HG03432 (cell line): Measurements from ENCODE around the gene QRICH2.
"Not testable (repeated sequence)": the region's sequence is repeated elsewhere in the genome, so short reads cannot be mapped to it uniquely, and the experiment has no call there.

Experiments
- ATAC-seq: cut with Tn5 transposase; IDR thresholded peaks from one replicate; pipeline ENCODE4 v1.9.1; 2021; ENCODE audit warnings: mild to moderate bottlenecking, moderate library complexity; ENCODE audit not compliant: unreplicated experiment

QRICH2 gene

DNA sequence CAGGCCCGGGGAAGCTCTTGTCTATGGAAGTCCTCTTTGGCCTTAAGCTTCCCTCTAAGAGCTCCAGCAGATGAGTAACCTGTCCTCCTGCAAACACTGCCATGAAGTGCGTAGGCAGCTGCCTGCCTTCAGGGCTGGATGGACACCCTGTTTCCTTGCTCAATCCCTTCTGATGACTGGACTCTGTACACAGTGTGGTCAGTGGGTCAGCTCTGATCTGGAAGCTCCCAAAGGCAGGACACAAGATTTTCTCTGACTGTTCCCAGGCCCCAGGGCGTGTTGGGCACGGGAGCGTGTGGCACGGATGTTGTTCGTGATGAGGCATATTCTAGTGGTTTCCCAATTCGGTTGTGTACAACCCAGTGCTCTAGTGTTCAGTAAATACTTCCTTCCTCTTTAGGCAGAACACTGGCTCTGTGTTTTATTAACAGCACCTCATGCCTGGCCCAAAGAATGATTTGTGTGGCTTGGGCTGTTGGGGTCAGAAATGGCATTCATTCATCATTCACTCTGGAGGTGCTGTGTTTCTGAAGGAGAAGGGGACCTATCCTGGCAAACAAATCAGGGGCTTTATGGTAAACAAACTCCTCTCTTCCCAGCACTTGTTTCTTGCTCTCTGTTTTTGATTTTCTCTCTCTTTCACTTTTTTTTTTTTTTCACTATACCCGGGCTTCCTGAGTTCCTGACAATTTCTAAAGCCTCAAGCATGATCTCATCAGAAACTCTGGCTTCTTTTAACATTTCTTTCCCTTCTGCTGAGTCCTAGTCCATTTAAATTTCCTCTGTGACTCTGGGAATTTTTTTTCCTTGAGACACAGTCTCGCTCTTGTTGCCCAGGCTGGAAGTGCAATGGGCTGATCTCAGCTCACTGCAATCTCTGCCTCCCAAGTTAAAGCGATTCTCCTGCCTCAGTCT, 55.8 kb downstream of the QRICH2 start:
- ATAC-seq: no peak

DNA sequence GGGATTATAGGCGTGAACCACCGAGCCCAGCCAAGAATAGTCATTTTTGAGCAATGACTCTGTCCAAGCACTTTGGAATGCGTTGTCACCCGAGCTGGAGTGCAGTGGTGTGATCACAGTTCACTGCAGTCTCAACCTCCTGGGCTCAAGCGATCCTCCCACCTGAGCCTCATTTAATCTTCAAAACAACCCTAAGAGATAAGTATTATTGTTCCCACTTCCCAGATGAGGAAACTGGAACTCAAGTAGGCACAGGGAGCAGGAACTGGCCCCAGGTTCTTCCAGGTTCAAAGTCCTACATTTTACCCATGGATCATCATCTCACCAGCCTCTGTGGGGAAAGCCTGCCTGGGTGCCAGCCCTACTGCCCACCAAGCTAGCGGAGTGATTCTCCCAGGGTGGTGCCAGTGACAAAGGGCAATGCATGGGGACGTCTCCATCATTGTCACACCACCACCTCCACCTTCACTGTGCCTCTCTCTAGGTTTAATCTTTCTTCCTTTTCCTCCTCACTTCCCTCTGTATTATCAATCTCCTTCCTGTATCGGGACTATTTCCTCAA, 56.5 kb downstream of the QRICH2 start:
- no peak for ATAC-seq

DNA sequence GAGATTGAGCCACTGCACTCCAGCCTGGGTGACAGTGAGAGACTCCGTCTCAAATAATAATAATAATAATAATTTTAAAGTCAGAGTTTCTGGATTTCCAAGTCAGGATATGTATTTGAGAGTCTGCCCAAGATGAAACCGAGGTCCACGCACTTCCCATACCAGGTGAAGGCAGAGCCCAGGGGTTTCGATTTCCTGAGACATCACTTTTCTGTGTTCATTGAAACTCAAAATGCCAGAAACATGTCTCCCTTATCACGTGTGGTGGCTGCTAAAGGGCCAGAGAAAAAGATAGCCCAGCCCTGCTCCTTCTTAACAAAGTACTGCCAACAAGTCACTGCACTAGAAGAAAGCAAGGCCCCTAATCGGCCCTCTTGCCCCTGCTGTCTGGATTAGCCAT, 57.9 kb downstream of the QRICH2 start:
- ATAC-seq: no peak

DNA sequence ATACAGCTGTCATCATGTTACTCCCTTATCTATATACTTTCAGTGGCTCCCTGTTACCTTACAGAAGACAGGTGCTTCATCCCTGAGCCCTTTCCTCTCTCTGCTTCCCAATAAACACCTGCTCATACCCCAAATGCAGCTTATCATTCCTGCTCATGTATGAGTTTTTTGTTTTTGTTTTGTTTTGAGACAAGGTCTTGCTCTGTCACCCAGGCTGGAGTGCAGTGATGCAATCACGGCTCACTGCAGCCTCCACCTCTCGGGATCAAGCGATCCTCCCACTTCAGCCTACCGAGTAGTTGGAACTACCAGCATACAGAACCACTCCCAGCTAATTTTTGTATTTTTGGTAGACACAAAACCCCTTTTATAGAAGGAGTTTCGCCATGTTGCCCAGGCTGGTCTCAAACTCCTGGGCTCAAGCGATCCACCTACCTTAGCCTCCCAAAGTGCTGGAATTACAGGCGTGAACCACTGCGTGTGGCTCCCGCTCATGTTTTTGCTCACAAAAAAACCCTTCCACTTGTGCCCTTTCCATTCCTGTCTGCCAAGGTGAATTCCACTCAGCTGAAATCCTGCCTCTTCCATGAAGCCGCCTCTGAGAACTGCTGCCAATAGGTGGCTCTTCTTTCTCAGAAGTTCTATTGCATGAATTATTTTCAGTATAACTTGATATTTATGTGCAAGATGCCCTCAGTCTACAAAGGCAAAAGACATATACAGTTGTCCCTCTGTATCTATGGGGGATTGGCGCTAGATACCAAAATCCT, 59.9 kb downstream of the QRICH2 start:
- no peak for ATAC-seq

DNA sequence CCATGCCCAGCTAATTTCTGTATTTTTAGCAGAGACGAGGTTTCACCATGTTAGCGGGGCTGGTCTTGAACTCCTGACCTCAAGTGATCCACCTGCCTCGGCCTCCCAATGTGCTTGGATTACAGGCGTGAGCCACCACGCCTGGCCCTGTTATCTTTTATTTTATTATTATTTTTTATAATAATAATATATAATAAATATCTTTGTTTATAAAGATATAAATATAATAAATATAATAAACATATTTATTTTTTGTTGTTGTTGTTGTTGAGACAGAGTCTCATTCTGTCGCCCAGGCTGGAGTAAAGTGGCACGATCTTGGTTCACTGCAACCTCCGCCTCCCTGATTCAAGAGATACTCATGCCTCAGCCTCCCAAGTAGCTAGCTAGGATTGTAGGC, 60.8 kb downstream of the QRICH2 start:
- no peak for ATAC-seq

DNA sequence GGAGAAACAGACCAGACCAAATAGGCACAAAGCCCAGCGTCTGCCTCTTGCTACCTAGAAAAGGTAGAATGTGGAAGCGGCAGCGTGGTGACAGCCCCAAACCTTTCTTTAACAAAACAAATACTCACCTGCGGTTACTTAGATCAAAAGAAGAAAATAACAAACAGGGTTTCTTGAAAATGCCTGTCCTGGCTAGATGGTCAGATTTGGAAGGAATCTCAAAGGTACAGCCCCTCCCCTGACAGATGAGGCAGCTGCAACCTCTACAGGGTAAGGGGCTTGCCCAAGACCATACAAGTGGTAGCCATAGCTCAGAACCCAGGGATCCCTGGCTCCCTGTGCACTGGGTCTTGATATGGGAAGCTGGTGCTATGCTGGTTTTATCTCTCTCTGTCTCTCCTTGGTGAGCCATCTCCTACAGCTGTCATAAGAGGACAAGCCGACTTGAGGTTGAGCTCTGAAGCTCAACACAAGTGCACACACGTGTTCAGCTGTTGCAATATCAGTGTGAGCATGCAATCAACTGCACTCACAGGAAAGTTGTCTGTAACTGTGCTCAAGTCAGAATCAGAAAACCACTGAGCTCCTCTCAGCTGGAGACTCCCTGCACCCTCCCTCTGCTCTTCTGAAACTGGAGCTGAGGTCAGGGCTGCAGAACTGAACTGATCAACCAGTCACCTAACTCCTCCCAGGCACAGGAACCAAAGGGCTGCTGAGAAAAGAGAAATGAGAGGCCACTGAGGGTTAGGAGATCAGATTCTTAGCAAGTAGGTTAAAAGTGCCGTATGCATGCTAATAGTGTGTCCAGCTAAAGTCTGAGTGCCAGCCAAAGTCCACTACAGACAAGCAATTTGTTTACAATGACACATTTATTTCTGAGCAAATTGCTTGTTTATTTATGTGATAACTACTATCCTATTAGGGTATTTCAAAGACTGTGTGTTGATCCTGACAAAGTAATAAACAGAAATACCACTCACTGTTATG, 61.7 kb downstream of the QRICH2 start:
- ATAC-seq: peak; percentile 95

DNA sequence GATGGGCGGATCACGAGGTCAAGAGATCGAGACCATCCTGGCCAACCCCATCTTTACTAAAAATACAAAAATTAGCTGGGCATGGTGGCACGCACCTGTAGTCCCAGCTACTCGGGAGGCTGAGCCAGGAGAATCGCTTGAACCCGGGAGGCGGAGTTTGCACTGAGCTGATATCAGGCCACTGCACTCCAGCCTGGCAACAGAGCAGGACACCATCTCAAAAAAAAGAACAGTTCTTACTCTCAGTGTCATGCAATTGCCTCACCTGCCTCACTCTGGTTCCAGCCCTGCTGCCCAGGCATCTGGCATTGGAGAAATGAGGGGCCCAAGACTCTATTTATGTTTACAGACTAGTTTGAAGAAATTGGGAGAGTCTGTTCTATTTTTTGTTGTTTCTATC, 63.4 kb downstream of the QRICH2 start:
- ATAC-seq: not testable (repeated sequence)

DNA sequence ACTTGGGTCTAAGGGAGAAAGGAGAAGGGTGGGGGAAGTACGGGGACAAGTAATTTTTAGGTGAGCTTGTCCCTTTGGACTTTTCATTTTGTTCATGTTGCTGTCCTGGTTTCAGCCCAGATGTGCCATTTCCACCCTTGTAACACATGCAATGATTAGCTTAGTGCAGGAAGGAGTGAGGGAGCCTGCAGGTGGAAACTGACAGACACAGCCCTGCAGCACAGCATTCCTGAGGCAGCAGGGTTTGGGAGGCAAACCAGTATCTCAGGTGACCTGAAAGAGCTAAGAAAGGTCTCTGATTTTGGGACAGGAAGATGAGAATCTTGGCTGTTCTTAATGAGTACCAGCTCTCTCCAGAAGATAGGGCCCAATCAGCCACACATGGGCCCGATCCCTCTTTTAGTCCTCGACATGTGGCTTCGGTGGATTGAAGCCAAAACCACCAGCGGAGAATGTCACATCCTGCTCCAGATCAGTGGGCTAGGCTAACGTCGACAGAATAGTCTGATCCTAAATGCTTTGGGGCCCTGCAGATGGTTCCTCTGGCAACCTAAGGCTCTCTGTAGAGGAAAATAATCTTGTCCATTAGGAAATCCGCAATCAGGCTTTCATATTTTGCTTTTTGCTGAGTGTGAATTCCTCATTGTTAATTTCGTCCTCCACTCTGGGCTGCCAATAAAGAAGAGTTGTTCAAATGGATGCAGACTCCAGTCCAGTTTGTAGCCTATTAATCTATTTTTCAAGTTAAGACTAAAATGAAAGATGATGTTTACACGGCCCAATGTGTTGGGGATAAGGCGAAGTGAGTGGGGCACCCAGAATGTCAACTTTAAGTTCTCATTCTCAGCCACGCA, 64.0 kb downstream of the QRICH2 start:
- ATAC-seq: no peak

DNA sequence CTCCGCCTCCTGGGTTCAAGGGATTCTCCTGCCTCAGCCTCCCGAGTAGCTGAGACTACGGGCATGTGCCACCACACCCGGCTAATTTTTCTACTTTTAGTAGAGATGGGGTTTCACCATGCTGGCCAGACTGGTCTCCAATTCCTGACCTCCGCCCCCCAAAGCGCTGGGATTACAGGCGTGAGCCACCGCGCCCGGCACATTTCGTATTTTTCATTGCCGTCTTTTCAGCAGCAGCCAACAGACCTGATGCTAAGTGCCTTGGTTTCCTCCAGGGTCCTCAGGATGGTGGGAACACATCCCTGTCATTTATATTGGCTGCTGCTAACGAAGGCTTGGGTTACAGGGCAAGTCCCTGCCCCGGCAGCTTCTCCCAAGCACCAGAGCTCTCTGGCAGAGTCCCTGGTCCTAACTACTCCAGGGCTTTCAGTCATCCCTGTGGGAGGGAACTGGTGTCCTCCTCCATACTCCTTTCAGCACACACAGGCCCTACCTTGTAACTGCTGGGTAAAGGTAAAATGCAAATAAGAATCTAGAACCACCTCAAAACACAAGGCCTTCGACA, 66.3 kb downstream of the QRICH2 start:
- no peak for ATAC-seq

DNA sequence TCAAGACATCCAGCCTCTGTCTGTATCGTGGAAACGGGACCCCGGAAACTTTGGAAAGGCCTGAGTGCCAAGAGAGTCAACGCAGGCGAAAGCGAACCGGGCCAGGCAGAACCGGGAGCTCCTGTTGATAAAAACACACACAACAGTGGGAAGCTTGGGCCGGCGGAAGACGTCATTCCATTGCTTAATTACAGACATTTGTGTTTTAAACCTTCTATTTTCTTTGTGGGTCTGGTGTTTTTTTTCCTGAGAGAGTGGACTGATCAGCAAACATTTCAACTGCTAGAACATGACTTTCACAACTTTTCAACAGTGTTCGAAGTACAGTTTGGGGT, 66.9 kb downstream of the QRICH2 start:
- no peak for ATAC-seq

DNA sequence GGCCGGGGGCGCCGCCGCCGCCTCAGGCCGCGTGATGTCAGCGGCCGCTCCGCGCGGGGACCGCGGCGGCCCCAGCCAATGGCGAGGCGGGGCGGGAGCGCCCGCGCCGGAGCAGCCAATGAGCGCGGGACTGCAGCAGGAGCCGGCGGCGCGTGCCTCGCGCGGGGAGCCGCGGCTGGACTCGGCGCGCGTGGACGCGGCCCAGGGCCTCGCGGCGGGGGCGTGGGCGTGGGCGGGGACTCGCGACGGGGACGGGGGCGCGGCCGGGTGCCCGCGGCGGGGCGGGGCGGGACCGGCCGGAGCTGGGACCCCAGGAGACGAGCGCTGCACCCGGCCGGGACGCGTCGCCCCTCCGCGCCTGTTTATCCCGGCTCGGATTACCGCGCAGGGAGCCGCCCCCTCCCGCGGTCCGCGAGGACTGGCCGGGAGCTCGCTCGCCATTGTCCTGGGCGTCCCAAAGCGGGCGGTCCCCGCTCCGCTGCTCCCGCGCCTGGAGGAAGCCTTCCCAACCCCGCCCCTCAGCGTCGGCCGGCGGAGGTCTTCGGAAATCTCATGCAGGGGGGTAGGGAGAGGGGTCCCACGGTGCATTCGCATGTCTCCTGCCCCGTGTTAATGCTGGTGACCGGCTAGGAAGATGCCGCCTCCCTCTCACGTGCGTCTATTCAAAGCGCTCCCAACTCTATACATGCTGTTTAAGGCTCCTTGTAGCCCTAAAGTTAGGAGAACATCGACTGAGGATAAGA, 67.4 kb downstream of the QRICH2 start, which contains the start of gene RNF157:
Gene RNF157 (minus strand): TSS at position 33 of the 743 bp plus-strand sequence. CDS start 253 bp downstream, outside the sequence.
- ATAC-seq: peak; percentile 70

DNA sequence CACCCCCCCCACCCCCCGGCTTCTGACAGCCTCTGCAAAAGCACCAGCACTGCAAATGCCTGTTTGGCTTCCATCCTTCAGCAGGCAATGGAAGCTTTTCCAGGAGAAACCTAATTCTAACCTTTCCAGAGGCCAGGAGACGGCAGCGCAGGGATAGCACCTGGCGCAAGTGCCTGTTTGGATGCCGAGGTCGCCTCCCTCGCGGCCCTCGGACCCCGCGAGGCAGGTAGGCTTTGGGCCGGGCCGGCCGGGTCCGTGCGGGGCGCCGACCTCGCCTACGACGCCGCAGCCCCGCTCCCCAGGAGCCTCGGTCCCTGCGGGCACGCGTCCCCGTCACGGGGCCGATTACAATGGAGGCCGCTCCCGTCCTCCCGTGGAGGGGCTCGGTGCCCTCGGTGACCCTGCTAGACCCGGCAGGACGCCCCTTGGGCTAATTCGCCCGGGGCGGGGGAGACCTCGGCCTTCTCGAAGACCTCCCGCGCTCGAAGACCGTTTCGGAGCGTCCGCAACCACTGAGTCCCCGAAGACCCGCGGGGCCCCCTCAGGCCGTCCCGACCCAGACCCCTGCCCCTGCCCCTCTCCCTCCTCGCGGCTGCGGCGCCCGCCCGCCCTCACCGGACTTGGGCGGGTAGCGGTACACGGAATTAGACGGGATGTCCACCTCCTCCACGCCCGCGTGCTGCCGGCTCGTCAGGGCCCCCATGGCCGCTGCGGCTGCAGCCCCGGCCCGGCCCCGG, 68.4 kb downstream of the QRICH2 start:
- peak; percentile 8 for ATAC-seq

DNA sequence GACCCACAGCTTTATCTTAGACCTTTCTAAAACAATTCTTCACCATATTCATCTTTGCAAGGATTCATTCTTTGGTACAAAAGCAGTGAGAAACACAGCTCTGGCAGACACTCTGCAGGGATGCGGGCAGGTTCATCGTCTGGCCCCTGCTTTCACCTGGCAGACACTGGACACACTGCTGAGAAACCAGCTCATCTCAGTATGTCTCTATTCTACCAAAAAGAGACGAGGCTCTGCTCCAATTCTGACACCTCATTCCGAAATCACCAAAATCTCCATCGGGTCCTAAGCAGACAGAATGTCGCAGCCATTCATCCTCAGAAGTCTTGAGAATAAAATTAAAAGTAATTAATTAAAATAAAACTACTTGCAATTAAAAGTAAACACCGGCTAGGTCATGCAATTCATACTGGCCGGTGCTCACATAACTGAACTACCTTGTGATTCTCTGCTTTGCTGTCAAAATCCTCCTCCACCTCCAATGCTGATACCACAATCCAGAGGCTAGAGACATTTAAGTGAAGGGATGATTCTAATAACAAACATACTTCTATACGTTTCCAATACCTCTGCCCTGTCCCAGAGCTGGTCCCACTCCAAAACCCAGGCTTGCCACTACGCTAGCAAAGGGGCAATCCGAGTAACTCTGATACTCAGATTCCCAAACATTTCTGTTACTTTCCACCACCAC, 69.1 kb downstream of the QRICH2 start:
- no peak for ATAC-seq

DNA sequence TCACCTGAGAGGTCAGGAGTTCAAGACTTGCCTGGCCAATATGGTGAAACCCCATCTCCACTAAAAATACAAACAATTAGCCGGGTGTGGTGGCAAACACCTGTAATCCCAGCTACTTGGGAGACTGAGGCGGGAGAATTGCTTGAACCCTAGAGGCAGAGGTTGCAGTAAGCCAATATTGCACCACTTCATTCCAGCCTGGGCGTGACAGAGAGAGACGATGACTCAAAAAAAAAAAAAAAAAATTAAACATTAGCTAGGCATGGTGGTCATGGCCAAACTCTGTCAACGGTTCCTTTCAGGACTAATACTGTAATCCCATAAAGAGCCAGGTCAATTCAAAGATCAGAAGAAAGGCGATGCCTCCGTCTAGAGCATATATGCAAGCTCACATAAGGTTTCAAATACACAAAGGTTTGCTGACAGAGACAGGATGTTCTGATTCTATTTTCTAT, 70.2 kb downstream of the QRICH2 start:
- no peak for ATAC-seq

DNA sequence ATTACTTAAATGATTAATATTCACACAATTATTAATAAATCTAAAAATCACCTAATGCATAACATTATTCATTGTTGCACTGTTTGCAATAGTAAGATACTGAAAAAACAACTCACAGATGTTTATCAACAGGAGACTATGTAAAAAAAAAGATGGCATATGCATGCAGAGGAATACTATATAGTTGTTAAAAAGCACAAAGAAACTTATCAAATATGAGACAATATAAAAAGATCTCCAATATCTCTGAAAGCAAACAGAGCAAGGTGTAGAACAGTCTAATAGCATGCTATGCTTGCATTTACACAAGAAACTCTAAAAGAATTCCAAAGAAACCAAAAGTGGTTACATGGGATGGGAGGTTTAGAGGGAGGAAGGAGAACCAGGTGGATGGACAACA, 71.5 kb downstream of the QRICH2 start:
- ATAC-seq: no peak

DNA sequence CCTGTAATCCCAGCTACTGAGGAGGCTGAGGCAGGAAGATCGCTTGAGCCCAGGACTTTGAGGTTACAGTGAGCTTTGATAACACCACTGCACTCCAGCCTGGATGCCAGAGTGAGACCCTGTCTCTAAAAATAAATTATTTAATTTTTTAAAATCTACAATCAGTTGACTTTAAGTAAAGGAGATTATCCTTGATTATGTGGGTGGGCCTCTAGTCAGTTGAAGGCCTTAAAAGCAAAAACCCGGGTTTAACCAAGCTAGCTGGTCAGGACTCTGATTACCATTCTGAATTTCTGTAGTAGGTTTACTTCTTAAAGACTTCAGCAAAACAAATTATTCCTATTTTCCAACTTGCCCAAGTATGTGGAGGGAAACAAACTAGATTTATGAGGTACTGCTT, 72.2 kb downstream of the QRICH2 start:
- ATAC-seq: no peak

DNA sequence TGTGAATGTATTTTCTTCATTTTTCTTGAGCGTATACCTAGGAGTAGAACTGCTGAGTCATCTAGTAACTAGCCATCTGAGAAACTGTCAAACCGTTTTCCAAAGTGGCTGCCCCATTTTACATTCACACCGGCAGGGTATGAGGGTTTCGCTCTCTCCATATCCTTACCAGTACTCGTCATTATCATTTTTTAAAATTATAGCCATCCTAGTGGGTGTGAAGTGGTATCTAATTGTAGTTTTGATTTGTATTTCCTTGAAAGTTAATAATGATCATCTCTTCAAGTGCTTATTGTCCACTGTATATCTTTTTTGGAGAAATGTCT, 73.8 kb downstream of the QRICH2 start:
- no peak for ATAC-seq
